ENCODE measurements around the gene ACTN1.
"Not testable (repeated sequence)": the region's sequence is repeated elsewhere in the genome, so short reads cannot be mapped to it uniquely, and the experiment has no call there.

Gene ACTN1

DNA sequence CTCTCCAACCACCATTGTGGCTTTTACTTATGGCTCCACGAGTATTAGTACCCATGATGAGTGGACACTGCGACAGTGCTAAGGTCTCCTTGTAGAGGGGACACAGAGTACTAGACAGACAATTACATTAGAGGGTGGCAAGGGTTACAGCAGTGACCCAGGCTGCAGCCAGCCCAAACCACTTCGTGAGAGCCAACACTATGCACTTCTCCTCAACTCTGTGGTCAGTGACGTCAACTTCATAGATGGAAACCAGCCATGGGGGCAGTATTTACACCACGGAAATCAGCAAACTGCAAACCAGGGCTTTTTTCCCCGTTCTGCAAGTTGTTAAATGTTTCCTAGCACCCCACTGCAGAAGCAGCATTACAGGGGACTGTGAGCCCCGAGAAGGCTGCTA, 124.7 kb downstream of the ACTN1 start:
- H3K27ac Mint-ChIP-seq: no peak overlapping the region

DNA sequence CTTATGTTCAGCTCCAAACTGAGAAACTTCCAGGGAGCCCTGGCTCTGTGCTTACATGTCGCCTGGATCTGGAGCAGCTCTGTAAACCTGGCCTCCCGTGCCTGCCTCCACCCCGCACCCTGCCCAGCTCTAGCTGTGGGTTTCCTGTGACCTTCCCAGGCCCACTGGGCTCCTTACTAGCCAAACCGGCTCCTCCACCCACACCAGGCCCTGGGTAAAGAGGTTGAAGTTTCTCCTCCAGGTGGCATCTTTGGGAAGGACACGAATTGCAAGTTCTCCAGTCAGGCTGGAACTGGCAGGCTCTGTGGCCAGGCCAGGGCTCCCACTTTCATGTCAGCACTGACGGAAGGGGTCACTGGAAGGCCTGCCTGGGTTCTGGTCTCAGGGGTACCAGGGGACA, 125.4 kb downstream of the ACTN1 start:
- Mint-ChIP-seq H3K4me3 (no peak overlapping the region), H3K9me3 (peaks cover 4% of the 10 kb centered on the region), H3K27me3 (peaks cover 10% of the 10 kb centered on the region), H3K4me1 (no peaks in the 10 kb centered on the region), H3K36me3 (no peaks in the 10 kb centered on the region), H3K27ac (no peak overlapping the region)
- no peak for DNase-seq
- CTCF ChIA-PET: interaction anchor here (2.3 kb wide), 1 partner anchor 10 kb away, joined by 5 read pairs; no protein-coding TSS in a partner anchor

More for the DNA sequence above, 124.7 kb downstream of the ACTN1 start:
- H3K4me1 Mint-ChIP-seq: no peaks in the 10 kb centered on the region
- H3K4me3 Mint-ChIP-seq: no peak overlapping the region
- no peak for DNase-seq
- CTCF ChIA-PET: interaction anchor here (2.3 kb wide), 1 partner anchor 10 kb away, joined by 5 read pairs; no protein-coding TSS in a partner anchor
- peaks cover 12% of the 10 kb centered on the region for H3K27me3 Mint-ChIP-seq
- H3K9me3 Mint-ChIP-seq: peaks cover 4% of the 10 kb centered on the region
- no peaks in the 10 kb centered on the region for H3K36me3 Mint-ChIP-seq

DNA sequence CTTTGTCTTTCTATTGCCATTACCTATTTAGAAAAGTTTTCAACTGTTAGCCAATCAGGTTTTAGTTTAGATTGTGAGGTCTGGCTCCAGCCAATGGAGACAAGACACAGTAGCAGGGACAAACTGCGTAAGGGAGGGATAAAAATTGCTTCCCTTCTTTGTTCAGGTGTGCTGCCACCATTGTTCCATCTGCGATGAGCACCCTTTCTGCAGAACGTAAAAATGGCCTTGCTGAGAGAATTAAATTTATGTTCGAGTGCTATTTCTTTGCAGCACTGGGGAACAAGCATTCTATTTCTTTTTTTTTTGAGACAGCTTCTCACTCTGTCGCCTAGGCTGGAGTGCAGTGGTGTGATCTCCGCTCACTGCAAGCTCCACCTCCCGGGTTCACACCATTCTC, 126.6 kb downstream of the ACTN1 start:
- H3K9me3 Mint-ChIP-seq, H3K27me3 Mint-ChIP-seq, H3K27ac Mint-ChIP-seq, H3K36me3 Mint-ChIP-seq, H3K4me3 Mint-ChIP-seq, DNase-seq, H3K4me1 Mint-ChIP-seq: not testable (repeated sequence)
- CTCF ChIA-PET: interaction anchor here (2.3 kb wide), 1 partner anchor 8 kb away, joined by 5 read pairs; no protein-coding TSS in a partner anchor

- Mint-ChIP-seq H3K9me3 (peaks cover 4% of the 10 kb centered on the region), H3K4me1 (no peaks in the 10 kb centered on the region), H3K4me3 (no peak overlapping the region), H3K36me3 (no peaks in the 10 kb centered on the region), H3K27ac (no peak overlapping the region), H3K27me3 (no peaks in the 10 kb centered on the region)
- no peak for DNase-seq
- CTCF ChIA-PET: no interaction called here
These were observed 128.0 kb downstream of the ACTN1 start for GRCh38 chr14:68851078-68851477.

- Mint-ChIP-seq H3K27me3 (peaks cover under 1% of the 10 kb centered on the region), H3K27ac (no peak overlapping the region), H3K9me3 (peaks cover 4% of the 10 kb centered on the region), H3K36me3 (no peaks in the 10 kb centered on the region), H3K4me3 (no peak overlapping the region), H3K4me1 (no peaks in the 10 kb centered on the region)
- CTCF ChIA-PET: interaction anchor here (1.1 to 1.9 kb wide), 2 partner anchors 14 to 915 kb away, joined by 3 to 6 read pairs; no protein-coding TSS in a partner anchor
- DNase-seq: no peak
These were observed 129.7 kb downstream of the ACTN1 start for GRCh38 chr14:68849416-68849815.

GRCh38 chr14:68848253-68848652, 130.8 kb downstream of the ACTN1 start:
- no peak overlapping the region for H3K4me3 Mint-ChIP-seq
- H3K27me3 Mint-ChIP-seq: peaks cover 12% of the 10 kb centered on the region
- no peak for DNase-seq
- no peak overlapping the region for H3K27ac Mint-ChIP-seq
- CTCF ChIA-PET: interaction anchor here (1.9 kb wide), 1 partner anchor 15 kb away, joined by 6 read pairs; no protein-coding TSS in a partner anchor
- H3K9me3 Mint-ChIP-seq: peaks cover 2% of the 10 kb centered on the region
- no peaks in the 10 kb centered on the region for H3K36me3 Mint-ChIP-seq
- H3K4me1 Mint-ChIP-seq: peaks cover 5% of the 10 kb centered on the region

GRCh38 chr14:68847640-68848039, 131.5 kb downstream of the ACTN1 start:
- H3K4me1 Mint-ChIP-seq, H3K36me3 Mint-ChIP-seq, DNase-seq, CTCF ChIA-PET, H3K27ac Mint-ChIP-seq, H3K9me3 Mint-ChIP-seq, H3K4me3 Mint-ChIP-seq: not testable (repeated sequence)
- H3K27me3 Mint-ChIP-seq: peaks cover 16% of the 10 kb centered on the region

GRCh38 chr14:68846466-68846865, 132.6 kb downstream of the ACTN1 start:
- no peaks in the 10 kb centered on the region for H3K36me3 Mint-ChIP-seq
- DNase-seq: no peak
- no peak overlapping the region for H3K27ac Mint-ChIP-seq
- H3K4me1 Mint-ChIP-seq: peaks cover 10% of the 10 kb centered on the region
- H3K27me3 Mint-ChIP-seq: peaks cover 16% of the 10 kb centered on the region
- CTCF ChIA-PET: interaction anchor here (0.7 kb wide), 1 partner anchor 32 kb away, joined by 4 read pairs; no protein-coding TSS in a partner anchor
- no peaks in the 10 kb centered on the region for H3K9me3 Mint-ChIP-seq
- H3K4me3 Mint-ChIP-seq: no peak overlapping the region

- H3K27ac Mint-ChIP-seq: no peak overlapping the region
- H3K9me3 Mint-ChIP-seq: peaks cover 4% of the 10 kb centered on the region
- peaks cover 18% of the 10 kb centered on the region for H3K4me1 Mint-ChIP-seq
- peaks cover 16% of the 10 kb centered on the region for H3K27me3 Mint-ChIP-seq
- DNase-seq: no peak
- CTCF ChIA-PET: interaction anchor here (0.6 to 3.4 kb wide), 33 partner anchors 9 to 1037 kb away, joined by 3 to 48 read pairs (median 4); no protein-coding TSS in a partner anchor
- H3K4me3 Mint-ChIP-seq: no peak overlapping the region
- no peaks in the 10 kb centered on the region for H3K36me3 Mint-ChIP-seq
These were observed 134.9 kb downstream of the ACTN1 start for GRCh38 chr14:68844210-68844545.

GRCh38 chr14:68843471-68844209, 135.5 kb downstream of the ACTN1 start:
- H3K27ac Mint-ChIP-seq: no peak overlapping the region
- peaks cover 16% of the 10 kb centered on the region for H3K27me3 Mint-ChIP-seq
- CTCF ChIA-PET: interaction anchor here (0.6 to 3.4 kb wide), 36 partner anchors 10 to 1037 kb away, joined by 3 to 48 read pairs (median 4); no protein-coding TSS in a partner anchor
- no peaks in the 10 kb centered on the region for H3K36me3 Mint-ChIP-seq
- peaks cover 4% of the 10 kb centered on the region for H3K9me3 Mint-ChIP-seq
- H3K4me1 Mint-ChIP-seq: peaks cover 18% of the 10 kb centered on the region
- DNase-seq: peak; percentile 83
- no peak overlapping the region for H3K4me3 Mint-ChIP-seq

- no peaks in the 10 kb centered on the region for H3K36me3 Mint-ChIP-seq
- H3K27ac Mint-ChIP-seq: no peak overlapping the region
- H3K4me1 Mint-ChIP-seq: peaks cover 18% of the 10 kb centered on the region
- CTCF ChIA-PET: interaction anchor here (0.9 to 3.4 kb wide), 5 partner anchors 17 to 906 kb away, joined by 3 to 48 read pairs (median 6); no protein-coding TSS in a partner anchor
- no peak for DNase-seq
- peaks cover 4% of the 10 kb centered on the region for H3K9me3 Mint-ChIP-seq
- H3K4me3 Mint-ChIP-seq: no peak overlapping the region
- peaks cover 16% of the 10 kb centered on the region for H3K27me3 Mint-ChIP-seq
These were observed 136.8 kb downstream of the ACTN1 start for GRCh38 chr14:68842298-68842697.

DNA sequence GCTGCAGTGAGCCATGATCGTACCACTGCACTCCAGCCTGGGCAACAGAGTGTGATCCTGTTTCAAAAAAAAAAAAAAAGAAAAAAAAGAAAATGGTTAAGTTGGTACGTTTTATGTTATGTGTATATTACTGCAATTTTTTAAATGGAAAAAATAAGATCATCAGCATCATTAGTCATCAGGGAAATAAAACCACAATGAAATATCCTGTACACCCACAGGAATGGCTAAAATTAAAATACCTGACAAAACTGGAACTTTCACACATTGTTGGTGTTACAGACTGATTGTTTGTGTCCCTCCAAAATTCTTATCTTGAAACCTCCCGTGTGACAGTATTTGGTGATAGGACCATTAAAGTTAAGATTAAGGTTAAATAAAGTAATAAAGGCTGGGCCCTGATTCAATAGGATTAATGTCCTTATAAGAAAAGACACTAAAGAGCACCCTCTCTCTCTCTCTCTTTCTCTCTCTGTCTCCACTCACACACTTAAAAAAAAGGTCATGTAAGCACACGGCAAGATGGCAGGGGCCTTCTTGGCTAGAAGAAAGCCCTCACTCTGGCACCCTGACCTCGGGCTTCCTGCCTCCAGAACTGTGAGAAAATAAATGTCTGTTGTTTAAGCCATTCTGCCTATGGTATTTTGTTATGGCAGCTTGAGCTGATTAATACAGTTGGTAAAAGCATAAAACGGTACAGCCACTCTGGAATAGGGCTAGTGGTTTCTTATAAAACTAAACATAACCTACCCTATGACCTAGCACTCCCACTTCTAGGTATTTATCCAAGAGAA, 137.9 kb downstream of the ACTN1 start:
- Mint-ChIP-seq H3K4me3 (no peak overlapping the region), H3K4me1 (peaks cover 20% of the 10 kb centered on the region), H3K36me3 (peaks cover 6% of the 10 kb centered on the region), H3K27ac (no peak overlapping the region), H3K27me3 (peaks cover 16% of the 10 kb centered on the region), H3K9me3 (peaks cover 13% of the 10 kb centered on the region)
- CTCF ChIA-PET: interaction anchor here (1.8 kb wide), 1 partner anchor 16 kb away, joined by 8 read pairs; no protein-coding TSS in a partner anchor
- DNase-seq: no peak

DNA sequence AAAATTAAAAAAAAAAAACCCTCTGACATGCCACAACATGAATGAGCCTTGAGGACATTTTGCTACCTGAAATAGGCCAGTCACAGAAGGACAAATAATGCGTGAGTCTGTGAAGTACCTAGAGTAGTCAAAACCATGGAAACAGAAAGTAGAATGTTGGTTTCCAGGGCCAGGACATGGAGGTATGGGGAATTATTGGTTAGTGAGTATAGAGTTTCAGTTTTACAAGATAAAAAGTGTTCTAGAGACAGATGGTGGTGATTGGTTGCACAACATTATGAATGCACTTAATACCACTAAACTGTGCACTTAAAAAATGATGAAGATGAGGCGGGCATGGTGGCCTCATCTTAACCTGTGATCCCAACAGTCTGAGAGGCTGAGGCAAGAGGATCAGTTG, 138.6 kb downstream of the ACTN1 start:
- Mint-ChIP-seq H3K4me1 (peaks cover 27% of the 10 kb centered on the region), H3K4me3 (no peak overlapping the region), H3K9me3 (peaks cover 19% of the 10 kb centered on the region), H3K27ac (no peak overlapping the region), H3K27me3 (peaks cover 16% of the 10 kb centered on the region), H3K36me3 (peaks cover 12% of the 10 kb centered on the region)
- DNase-seq: no peak
- CTCF ChIA-PET: interaction anchor here (1.8 kb wide), 1 partner anchor 15 kb away, joined by 8 read pairs; no protein-coding TSS in a partner anchor

DNA sequence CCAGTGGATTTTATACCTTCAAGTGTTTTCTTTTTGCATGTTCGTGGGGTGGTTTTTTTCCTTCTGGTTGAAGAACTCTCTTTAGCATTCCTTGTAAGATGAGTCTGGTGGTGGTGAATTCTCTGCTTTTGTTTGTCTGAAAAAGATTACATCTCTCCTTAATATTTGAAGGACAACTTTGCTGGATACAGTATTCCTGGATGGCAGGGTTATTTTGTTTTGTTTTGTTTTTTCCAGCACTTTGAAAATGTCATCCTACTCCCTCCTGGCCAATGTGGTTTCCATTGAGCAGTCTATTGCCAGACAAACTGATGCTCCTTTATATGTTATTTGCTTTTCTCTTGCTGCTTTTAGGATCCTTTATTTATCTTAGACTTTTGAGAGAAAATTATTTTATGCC, 143.0 kb downstream of the ACTN1 start:
- peaks cover 19% of the 10 kb centered on the region for H3K36me3 Mint-ChIP-seq
- peaks cover 10% of the 10 kb centered on the region for H3K27me3 Mint-ChIP-seq
- DNase-seq: no peak
- peaks cover 25% of the 10 kb centered on the region for H3K9me3 Mint-ChIP-seq
- H3K4me3 Mint-ChIP-seq: no peak overlapping the region
- CTCF ChIA-PET: no interaction called here
- peaks cover 16% of the 10 kb centered on the region for H3K4me1 Mint-ChIP-seq
- H3K27ac Mint-ChIP-seq: no peak overlapping the region
